ENCODE results near the gene DYRK3.
"Not testable (repeated sequence)": the region's sequence is repeated elsewhere in the genome, so short reads cannot be mapped to it uniquely, and the experiment has no call there.

DYRK3 gene

DNA sequence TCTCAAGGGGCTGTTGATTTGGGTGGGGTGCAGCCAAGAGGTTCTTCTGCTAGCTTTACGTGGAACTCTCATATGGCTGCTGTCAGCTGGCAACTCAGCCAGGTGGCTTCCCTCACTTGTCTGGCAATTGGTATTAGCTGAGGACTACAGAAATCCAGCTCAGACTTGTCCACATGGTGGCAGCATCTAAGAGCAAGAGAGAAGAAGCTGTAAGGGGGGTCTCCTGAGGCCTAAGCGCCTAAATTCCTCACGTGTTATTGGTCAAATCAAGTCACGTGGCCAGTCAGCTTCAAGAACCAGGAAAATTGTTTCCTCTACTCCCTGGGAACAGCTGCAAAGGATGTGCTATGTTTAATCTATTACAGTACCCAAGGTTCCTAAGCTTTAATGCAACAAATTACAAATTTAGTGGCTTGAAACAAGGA lies 4.2 kb upstream of the DYRK3 start:
- TF ChIP-seq, protein P1, sequence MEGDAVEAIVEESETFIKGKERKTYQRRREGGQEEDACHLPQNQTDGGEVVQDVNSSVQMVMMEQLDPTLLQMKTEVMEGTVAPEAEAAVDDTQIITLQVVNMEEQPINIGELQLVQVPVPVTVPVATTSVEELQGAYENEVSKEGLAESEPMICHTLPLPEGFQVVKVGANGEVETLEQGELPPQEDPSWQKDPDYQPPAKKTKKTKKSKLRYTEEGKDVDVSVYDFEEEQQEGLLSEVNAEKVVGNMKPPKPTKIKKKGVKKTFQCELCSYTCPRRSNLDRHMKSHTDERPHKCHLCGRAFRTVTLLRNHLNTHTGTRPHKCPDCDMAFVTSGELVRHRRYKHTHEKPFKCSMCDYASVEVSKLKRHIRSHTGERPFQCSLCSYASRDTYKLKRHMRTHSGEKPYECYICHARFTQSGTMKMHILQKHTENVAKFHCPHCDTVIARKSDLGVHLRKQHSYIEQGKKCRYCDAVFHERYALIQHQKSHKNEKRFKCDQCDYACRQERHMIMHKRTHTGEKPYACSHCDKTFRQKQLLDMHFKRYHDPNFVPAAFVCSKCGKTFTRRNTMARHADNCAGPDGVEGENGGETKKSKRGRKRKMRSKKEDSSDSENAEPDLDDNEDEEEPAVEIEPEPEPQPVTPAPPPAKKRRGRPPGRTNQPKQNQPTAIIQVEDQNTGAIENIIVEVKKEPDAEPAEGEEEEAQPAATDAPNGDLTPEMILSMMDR (conservative IDR thresholded peaks at IDR 0.05; ENCODE audit: control insufficient read depth, insufficient read depth, low read depth, low read length): peak; percentile 67
- peak; percentile 96 for DNase-seq (ENCODE audit: low read depth)
- no peak overlapping the region for H3K4me3 ChIP-seq (ENCODE audit: control insufficient read depth, low read depth, low read length)

GRCh38 chr1:206633708-206634121 lies 1.6 kb upstream of the DYRK3 start:
- DNase-seq (ENCODE audit: low read depth): peak; percentile 99
- TF ChIP-seq, protein P1 (conservative IDR thresholded peaks at IDR 0.05; ENCODE audit: control insufficient read depth, insufficient read depth, low read depth, low read length): no peak
- no peak overlapping the region for H3K4me3 ChIP-seq (ENCODE audit: control insufficient read depth, low read depth, low read length)

DNA sequence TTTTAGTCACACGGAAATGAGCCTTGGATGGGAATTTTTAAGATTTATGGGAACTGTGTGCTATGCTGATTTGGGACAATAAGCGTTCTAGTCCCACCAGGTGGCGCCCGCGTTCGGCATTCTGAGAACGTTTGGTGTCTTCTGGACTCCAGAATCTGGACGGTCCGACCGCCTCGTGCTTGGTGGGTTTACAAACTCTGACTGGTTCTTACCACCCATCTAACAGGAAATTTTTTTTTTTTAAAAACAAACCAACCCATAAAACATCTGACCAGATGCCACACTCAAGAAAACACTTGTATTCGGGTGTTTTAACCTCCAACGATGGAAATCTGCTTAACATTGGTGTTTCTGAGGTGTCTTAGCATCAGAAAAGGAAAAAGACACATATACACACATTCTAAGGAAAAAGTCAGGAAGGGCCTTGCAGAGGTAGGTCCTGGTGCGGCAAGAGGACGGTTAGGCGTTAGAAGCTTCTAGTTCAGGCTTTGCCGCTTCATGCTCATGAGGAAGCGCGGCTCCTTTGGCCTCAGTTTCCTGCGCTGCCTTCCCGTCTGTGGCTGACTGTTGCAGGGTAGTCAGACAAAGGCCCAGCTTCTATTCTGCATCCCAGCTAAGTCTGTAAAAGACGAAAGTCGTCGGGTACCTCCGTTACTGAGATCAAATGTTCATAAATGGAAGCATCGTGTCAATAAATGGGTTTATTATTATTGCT lies 814 bp upstream of the DYRK3 start:
- peak; percentile 95 for DNase-seq (ENCODE audit: low read depth)
- TF ChIP-seq, protein P1 (conservative IDR thresholded peaks at IDR 0.05; ENCODE audit: control insufficient read depth, insufficient read depth, low read depth, low read length): peak; percentile 86
- no peak overlapping the region for H3K4me3 ChIP-seq (ENCODE audit: control insufficient read depth, low read depth, low read length)

GRCh38 chr1:206635978-206636345 lies 626 bp downstream of the DYRK3 start:
- TF ChIP-seq, protein P1 (conservative IDR thresholded peaks at IDR 0.05; ENCODE audit: control insufficient read depth, insufficient read depth, low read depth, low read length): no peak
- peak; percentile 23 for DNase-seq (ENCODE audit: low read depth)
- peak overlapping the region; percentile 73 for H3K4me3 ChIP-seq (ENCODE audit: control insufficient read depth, low read depth, low read length)

GRCh38 chr1:206636671-206637070 lies 1.3 kb downstream of the DYRK3 start:
- TF ChIP-seq, protein P1 (conservative IDR thresholded peaks at IDR 0.05; ENCODE audit: control insufficient read depth, insufficient read depth, low read depth, low read length): no peak
- H3K4me3 ChIP-seq (ENCODE audit: control insufficient read depth, low read depth, low read length): peak overlapping the region; percentile 73
- no peak for DNase-seq (ENCODE audit: low read depth)

DNA sequence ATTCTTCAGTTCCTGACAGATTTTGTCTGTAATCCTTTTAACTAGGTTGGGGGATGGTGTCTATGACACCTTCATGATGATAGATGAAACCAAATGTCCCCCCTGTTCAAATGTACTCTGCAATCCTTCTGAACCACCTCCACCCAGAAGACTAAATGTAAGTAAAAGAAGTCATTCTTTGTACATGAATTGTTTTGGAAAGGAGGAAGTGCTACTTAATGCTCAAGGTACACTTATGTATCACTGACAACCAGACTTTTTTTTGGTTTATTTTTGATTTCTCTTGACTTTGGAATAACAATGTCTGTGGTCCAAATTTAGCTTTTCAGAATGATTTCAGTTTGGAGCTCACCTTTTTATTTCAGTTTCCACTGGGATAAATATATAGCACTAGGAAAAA lies 2.3 kb downstream of the DYRK3 start:
- TF ChIP-seq, protein P1 (conservative IDR thresholded peaks at IDR 0.05; ENCODE audit: control insufficient read depth, insufficient read depth, low read depth, low read length): no peak
- DNase-seq (ENCODE audit: low read depth): no peak
- peak overlapping the region; percentile 15 for H3K4me3 ChIP-seq (ENCODE audit: control insufficient read depth, low read depth, low read length)

GRCh38 chr1:206642074-206642473 lies 6.7 kb downstream of the DYRK3 start:
- not testable (repeated sequence) for H3K4me3 ChIP-seq (ENCODE audit: control insufficient read depth, low read depth, low read length); DNase-seq (ENCODE audit: low read depth)
